ENCODE measurements around the gene JAKMIP3.

JAKMIP3 gene

DNA sequence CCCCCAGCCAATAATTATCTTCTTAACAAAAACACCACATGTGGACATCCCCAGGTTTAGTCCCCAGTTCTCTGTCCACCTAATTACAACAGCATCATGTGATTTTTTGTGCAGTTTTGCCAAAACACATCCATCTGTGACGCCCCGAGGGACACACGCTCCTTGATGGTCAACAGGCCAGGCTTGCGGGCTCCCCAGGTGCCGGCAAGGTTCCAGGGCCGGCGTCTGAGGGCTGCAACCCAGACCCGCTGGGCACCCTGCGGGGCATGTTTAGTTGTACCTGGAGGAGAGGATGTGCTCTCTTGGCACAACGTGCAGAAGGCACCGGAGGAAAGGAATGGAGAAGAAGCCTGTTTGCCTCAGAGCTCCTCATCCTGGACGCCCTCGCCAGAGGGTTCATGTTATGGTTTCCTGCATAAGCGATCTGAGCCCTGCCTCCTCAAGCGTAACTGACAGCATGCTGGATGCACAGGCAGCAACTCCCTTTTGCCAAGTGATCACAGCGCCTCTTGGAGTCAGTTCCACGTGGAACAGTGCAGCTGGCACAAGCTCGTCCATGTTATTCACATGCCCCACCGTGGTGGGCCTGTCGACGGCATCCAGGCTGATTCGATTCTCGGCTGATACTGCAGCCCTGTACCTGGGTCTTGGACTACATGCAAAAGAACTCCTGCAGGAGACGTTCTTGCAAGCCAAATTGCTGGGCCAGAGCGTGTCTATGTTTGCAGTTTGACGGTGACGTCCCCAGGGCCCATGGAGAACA is 41.6 kb downstream of the JAKMIP3 start:
- Mint-ChIP-seq H3K27ac (no peak overlapping the region), H3K27me3 (no peaks in the 10 kb centered on the region), H3K36me3 (no peaks in the 10 kb centered on the region), H3K9me3 (no peaks in the 10 kb centered on the region), H3K4me1 (no peaks in the 10 kb centered on the region), H3K4me3 (no peak overlapping the region)

DNA sequence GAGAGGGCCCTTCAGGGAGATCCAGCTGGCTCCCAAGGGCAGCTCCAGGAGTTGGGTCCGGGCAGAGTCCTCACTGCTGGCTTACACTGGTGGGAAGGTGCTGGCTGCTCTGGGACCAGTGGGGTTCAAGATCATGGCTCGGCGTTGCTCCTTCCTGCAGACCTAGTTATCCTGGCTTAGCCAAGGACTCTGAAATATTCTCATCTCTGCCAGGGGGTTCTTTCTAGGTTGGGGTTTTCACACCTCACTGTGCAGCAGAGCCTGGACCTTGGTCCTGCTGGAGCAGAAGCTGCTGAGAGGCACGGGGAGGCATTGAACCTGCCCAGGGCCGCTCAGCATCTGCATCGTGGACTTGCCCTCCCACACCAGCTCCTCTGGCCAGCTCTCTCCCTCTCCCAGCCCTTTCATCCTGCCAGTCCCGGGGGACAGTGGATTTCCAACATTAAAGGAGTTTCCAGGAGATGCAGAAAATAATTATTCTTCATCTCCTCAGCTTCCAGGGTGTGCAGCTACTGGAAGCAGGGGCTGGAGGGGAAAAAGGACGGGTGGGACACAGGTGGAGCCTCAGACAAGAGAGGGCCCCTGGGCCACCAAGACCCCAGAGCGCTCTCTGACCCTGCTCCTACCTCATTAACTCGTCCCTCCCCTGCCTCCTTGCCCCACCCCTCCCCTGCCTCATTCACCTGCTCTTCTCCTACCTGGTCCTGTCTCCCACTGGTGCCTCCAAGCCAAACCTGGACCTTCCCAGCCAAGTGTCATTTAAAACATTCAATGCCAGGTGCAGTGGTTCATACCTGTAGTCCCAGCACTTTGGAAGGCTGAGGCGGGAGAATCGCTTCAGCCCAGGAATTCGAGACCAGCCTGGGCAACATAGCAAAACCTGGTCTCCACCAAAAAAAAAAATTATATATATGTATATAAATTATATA is 42.5 kb downstream of the JAKMIP3 start:
- no peak overlapping the region for H3K4me3 Mint-ChIP-seq
- no peaks in the 10 kb centered on the region for H3K4me1 Mint-ChIP-seq
- no peaks in the 10 kb centered on the region for H3K36me3 Mint-ChIP-seq
- no peaks in the 10 kb centered on the region for H3K9me3 Mint-ChIP-seq
- H3K27ac Mint-ChIP-seq, result no peak overlapping the region
- H3K27me3 Mint-ChIP-seq, result no peaks in the 10 kb centered on the region

DNA sequence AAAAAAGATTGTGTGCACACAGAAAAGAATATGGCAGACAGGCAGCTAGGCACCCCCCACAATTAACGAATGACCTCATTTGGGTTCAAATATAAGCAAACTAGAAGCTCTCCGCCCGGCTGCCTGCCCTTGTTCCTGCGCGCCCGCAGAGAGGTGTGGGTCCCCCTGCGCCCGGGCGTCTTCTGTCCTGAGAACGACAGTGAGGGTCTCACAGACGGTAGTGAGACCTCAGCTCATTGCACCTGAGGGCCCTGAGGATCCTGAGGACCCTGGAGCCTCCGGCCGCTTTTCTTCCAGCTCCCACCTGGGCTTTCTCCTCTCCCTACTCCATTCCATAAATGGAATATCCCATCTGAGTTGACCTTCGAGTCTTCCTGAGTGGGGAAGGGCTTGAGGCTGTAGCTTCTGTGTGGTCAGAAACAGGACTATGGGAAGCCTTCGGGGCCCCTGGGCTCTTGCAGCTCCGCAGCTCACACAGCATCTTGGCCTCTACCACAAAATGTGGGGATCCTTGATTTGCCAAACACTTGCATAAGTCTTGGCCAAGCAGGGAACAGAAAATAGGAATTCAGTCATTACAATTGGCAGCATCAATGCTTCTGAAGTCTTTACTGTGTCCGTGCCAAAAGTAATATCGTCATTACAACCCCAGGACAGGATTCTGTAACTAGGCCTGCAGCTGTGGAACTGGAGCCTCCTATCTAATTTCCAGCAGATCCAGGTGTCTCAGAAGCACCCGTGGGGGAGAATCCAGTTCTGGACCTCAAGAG is 43.8 kb downstream of the JAKMIP3 start:
- no peaks in the 10 kb centered on the region for H3K27me3 Mint-ChIP-seq
- no peaks in the 10 kb centered on the region for H3K36me3 Mint-ChIP-seq
- H3K27ac Mint-ChIP-seq, result no peak overlapping the region
- H3K9me3 Mint-ChIP-seq, result no peaks in the 10 kb centered on the region
- H3K4me3 Mint-ChIP-seq, result no peak overlapping the region
- no peaks in the 10 kb centered on the region for H3K4me1 Mint-ChIP-seq

DNA sequence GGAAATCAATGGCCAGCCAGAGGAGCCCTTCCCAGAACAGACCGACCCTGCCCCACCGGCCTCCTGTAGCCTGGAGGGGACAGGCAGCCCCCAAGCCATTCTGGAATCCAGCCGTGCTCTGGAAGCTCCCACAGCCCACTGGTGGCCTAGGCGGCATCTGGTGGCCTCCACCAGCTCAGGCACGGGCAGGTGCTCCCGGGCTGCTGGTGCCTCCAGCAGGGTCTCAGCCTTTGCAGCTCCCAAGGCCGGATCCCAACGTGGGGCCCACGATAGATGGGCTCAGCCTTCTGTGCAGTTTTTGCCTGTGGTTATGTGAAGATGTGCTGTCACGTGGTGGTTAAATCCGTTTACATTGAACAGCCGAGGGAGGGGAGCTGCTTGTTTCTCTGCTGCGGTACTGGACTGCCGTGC is 44.4 kb downstream of the JAKMIP3 start:
- H3K9me3 Mint-ChIP-seq, result no peaks in the 10 kb centered on the region
- H3K4me1 Mint-ChIP-seq, result no peaks in the 10 kb centered on the region
- no peak overlapping the region for H3K27ac Mint-ChIP-seq
- H3K27me3 Mint-ChIP-seq, result no peaks in the 10 kb centered on the region
- no peaks in the 10 kb centered on the region for H3K36me3 Mint-ChIP-seq
- no peak overlapping the region for H3K4me3 Mint-ChIP-seq

DNA sequence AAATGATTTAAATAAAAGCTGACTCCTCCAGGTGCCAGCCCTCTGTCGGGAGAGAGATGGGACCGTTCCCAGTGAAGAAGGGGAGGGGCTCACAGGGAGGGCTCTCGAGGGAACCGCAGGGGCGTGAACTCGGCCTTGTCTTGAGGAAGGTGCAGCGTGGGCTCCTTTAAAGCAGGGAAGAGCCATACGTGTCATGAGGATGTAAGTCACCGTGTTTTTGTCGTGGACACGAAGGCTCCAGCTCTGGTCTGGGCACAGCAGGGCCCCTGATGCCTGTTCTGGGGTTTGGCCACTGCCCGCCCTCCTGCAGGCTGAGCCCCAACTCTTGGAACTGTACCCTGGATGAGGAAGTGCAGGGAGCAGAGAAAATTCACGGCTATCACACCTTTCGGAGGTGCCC is 45.0 kb downstream of the JAKMIP3 start:
- Mint-ChIP-seq H3K9me3 (no peaks in the 10 kb centered on the region), H3K4me3 (no peak overlapping the region), H3K27ac (no peak overlapping the region), H3K27me3 (no peaks in the 10 kb centered on the region), H3K4me1 (no peaks in the 10 kb centered on the region), H3K36me3 (no peaks in the 10 kb centered on the region)

DNA sequence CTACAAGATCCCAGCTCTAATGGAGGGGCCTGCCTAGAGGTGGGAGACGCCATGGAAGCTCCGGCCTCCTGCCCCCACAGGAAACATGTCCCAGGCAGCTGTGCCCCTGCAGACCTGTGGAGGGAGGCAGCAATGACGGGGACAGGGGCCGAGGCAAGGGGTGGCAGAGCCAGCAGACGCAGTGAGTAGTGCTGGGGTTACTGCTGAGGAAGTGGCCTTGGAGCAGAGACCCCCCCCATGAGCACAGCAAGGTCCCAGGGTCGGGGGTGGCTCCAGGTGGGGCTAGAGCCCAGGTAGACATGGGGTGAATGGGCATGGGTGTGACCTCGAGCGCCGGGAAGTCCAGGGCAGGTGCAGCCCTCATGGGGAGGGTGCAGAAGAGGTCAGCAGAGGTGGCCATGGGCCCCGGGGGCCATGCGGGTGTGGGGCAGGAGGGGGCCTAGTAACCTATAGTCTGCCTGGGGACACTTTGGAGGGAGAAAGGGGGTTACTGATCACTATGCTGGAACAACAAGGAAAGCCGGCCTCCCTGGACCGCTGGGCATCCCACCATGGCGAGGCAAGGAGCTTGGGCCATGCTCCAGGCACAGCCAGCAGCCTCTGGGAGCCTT is 45.5 kb downstream of the JAKMIP3 start:
- Mint-ChIP-seq H3K36me3 (no peaks in the 10 kb centered on the region), H3K4me3 (no peak overlapping the region), H3K4me1 (no peaks in the 10 kb centered on the region), H3K27me3 (no peaks in the 10 kb centered on the region), H3K27ac (no peak overlapping the region), H3K9me3 (no peaks in the 10 kb centered on the region)

DNA sequence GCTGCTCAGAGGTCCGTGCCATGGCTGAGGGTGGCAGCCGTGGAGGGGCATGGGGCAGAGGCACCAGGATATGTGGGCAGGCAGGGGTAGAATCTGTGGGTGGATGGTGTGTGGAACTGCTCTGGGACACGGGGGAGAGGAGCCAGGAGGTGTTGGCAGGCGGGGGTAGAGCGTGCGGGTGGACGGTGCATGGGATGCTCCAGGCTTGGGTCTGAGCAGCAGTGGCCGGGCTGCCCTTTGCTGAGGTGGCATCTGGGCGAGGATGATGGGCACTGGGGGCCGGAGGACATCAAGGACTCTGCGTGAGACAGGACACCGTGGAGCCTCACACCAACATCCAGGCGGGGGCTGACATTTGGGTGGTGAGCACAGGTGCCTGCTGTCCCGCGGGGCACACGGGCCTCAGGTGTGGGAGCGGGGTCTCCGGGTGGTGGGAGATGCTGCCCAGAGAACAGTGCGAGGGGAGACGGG is 46.2 kb downstream of the JAKMIP3 start:
- no peak overlapping the region for H3K27ac Mint-ChIP-seq
- H3K9me3 Mint-ChIP-seq, result no peaks in the 10 kb centered on the region
- no peak overlapping the region for H3K4me3 Mint-ChIP-seq
- H3K36me3 Mint-ChIP-seq, result no peaks in the 10 kb centered on the region
- H3K27me3 Mint-ChIP-seq, result no peaks in the 10 kb centered on the region
- no peaks in the 10 kb centered on the region for H3K4me1 Mint-ChIP-seq

DNA sequence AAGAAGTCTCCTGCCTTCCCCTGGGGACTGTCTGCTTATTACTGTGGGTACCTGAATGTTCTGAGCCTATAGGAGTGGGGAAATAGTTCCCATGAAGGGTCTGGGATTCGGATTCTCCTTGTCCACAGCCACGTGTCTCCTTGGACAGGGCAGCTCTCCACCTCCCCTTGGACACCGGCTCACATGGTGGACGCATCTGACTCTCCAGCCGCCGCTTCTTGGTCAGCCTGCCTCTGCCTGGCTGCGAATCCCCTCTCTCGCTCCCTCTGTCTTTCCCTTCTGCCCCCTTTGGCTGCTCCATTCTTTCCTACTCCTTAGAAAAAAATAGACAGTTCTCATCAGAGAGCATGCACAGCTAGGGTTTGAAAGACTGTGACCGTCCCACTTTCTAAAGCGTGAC is 46.9 kb downstream of the JAKMIP3 start:
- Mint-ChIP-seq H3K36me3 (no peaks in the 10 kb centered on the region), H3K4me1 (no peaks in the 10 kb centered on the region), H3K27me3 (no peaks in the 10 kb centered on the region), H3K4me3 (no peak overlapping the region), H3K9me3 (no peaks in the 10 kb centered on the region), H3K27ac (no peak overlapping the region)

DNA sequence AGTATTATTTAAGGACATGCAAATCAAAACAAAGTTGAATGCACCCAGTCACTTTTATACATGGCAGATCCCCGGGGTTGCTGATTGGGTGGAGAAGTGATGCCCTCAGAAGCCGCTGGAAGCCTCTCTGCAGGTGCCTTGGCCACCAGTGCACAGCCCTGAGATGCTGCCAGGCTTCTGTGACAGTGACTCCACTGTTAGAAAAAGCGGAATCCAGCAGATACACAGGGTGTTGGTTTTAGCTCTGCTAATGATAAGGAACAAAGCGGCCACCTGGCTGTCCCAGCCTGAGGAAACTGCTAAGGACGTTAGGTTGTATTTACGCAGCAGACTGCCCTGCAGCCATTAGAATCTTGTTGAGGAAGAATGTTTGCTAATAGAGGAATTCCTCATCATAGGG is 47.5 kb downstream of the JAKMIP3 start:
- Mint-ChIP-seq H3K4me1 (no peaks in the 10 kb centered on the region), H3K27me3 (no peaks in the 10 kb centered on the region), H3K27ac (no peak overlapping the region), H3K9me3 (no peaks in the 10 kb centered on the region), H3K4me3 (no peak overlapping the region), H3K36me3 (no peaks in the 10 kb centered on the region)

DNA sequence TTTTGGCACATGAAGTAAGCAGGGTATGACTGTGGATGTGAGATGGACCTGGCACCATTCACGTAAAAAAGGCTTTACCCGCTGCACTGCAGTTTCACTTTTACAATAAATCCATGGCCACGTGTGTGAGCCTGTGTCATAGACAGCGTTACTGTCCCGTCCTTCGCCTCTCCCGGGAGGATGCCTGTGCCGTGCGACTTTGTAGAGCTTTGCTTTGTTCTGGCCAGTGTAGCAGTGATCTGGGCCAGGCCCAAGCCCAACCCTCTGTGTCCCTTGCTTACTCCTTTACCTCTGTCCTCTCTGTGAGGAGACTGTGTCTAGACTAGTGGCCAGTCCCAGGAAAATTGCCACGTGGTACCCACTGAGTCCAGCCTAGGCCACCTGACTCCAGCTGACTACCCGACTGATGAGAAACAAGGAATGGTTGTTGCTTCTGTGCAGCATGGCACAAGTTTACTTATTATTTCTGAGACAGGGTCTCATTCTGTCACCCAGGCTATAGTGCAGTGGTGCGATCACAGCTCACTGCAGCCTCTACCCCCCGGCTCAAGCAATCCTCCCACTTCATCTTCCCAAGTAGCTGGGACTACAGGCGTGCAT is 48.1 kb downstream of the JAKMIP3 start:
- Mint-ChIP-seq H3K36me3 (no peaks in the 10 kb centered on the region), H3K9me3 (no peaks in the 10 kb centered on the region), H3K27me3 (no peaks in the 10 kb centered on the region), H3K4me1 (no peaks in the 10 kb centered on the region), H3K4me3 (no peak overlapping the region), H3K27ac (no peak overlapping the region)

DNA sequence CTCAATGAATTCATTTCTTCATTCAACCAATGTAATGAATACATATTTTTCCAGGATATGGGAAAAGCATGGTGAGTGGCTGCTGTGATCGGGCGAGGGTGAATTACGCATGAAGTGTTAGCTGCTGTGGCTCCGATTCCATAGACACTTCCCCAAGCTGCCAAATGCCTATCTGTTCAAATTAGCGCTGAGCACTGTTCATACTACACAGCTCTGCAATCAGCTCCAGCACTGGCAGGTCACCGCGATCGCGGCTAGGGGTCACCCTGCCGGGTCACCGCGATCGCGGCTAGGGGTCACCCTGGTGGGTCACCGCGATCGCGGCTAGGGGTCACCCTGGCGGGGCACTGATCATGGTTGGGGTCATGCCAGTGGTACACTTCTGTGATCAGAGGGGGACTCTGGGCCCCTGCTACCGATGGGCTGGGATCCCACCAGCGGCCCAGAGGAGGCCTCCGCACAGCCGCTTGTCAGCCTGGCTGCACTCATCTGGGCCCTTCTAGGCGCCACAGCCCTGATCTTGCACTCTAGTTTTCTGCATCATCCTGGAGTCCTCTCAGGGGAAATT is 49.3 kb downstream of the JAKMIP3 start:
- Mint-ChIP-seq H3K4me1 (no peaks in the 10 kb centered on the region), H3K27me3 (no peaks in the 10 kb centered on the region), H3K36me3 (no peaks in the 10 kb centered on the region), H3K9me3 (no peaks in the 10 kb centered on the region), H3K4me3 (no peak overlapping the region), H3K27ac (no peak overlapping the region)

All from activated naive CD4-positive, alpha-beta T cell treated with anti-CD3 and anti-CD28 coated beads, Interleukin-2, amount 50 U/mL, for 24 hours (primary cell).